K562 (cell line): Measurements from ENCODE around the gene NF1. TPM values are rescaled to one million over a fixed set of nuclear protein-coding genes. Genes with fewer than 3 reads are reported as not detected.

ENCODE experiments used
- AFF1 ChIP-seq, 2 experiments: fragments of 450-650 bp; IDR thresholded peaks; 2 replicates each; pipeline ENCODE4 v1.6.1; 2018; ENCODE audit warnings: mild to moderate bottlenecking in 2 of 2, low read depth in 1 of 2; ENCODE audit not compliant: partially characterized antibody in 2 of 2
- CBX3 ChIP-seq, 2 experiments: IDR thresholded peaks; 1 replicate in 1 of 2; 2 replicates in 1 of 2; pipeline ENCODE4 v1.6.1; 2012; ENCODE audit warnings: inconsistent platforms in 2 of 2, low read length in 2 of 2, borderline replicate concordance in 1 of 2, control low read depth in 1 of 2
- FOXK1 ChIP-seq: sonication (generic); formaldehyde crosslinking; IDR thresholded peaks from 2 replicates; pipeline ENCODE4 v1.8.0; 2022; ENCODE audit warnings: missing genetic modification reagents, mild to moderate bottlenecking, borderline replicate concordance
- MYBL2 ChIP-seq, 2 experiments: fragments of 450-650 bp in 1 of 2; sonication (generic) in 1 of 2; formaldehyde crosslinking in 1 of 2; IDR thresholded peaks; 2 replicates each; pipeline versions ENCODE4 v1.6.1 to v1.8.1; 2017 to 2022; ENCODE audit warnings: borderline replicate concordance in 1 of 2, inconsistent platforms in 1 of 2, low read depth in 1 of 2, mild to moderate bottlenecking in 1 of 2, missing genetic modification reagents in 1 of 2, moderate library complexity in 1 of 2
- NCOA1 ChIP-seq: fragments of 450-650 bp; IDR thresholded peaks from 2 replicates; pipeline ENCODE4 v1.6.1; 2016; ENCODE audit warnings: low read depth
- POLR2G ChIP-seq: fragments of 200-400 bp; formaldehyde crosslinking; IDR thresholded peaks from 2 replicates; pipeline ENCODE4 v1.6.1; 2017; ENCODE audit warnings: low read depth, mild to moderate bottlenecking, antibody characterized with exemption, low read length, moderate library complexity
- RBM25 ChIP-seq: fragments of 200-400 bp; formaldehyde crosslinking; IDR thresholded peaks from 2 replicates; pipeline ENCODE4 v1.6.1; 2018; ENCODE audit warnings: low read length, low read depth, moderate library complexity; ENCODE audit not compliant: severe bottlenecking
- TBL1XR1 ChIP-seq, 2 experiments: IDR thresholded peaks; 2 replicates each; pipeline ENCODE4 v1.6.1; 2012; ENCODE audit warnings: improper control_type of control experiment in 2 of 2, low read length in 2 of 2, mild to moderate bottlenecking in 1 of 2
- ZBTB40 ChIP-seq, 2 experiments: fragments of 450-650 bp in 1 of 2; sonication (generic) in 1 of 2; formaldehyde crosslinking in 1 of 2; IDR thresholded peaks; 2 replicates each; pipeline versions ENCODE4 v1.7.1 to v1.9.0; 2016 to 2022; ENCODE audit warnings: inconsistent platforms in 1 of 2, mild to moderate bottlenecking in 1 of 2, missing genetic modification reagents in 1 of 2
- ZFP30 ChIP-seq: fragments of 250-450 bp; sonication (Bioruptor Pico); IDR thresholded peaks from 2 replicates; pipeline ENCODE4 v1.8.0; 2022; ENCODE audit warnings: moderate library complexity, mild to moderate bottlenecking, inconsistent platforms, borderline replicate concordance
- ZNF212 ChIP-seq: fragments of 450-650 bp; formaldehyde crosslinking; IDR thresholded peaks from 2 replicates; pipeline ENCODE4 v1.4.0; 2020; ENCODE audit warnings: mild to moderate bottlenecking
- polyA plus RNA-seq, 8 experiments: library from polyadenylated mRNA; depleted of rRNA in 4 of 8; stranded (reverse) in 5 of 8; unstranded in 3 of 8; fragments of >200 nt; fragmentation: Nextera tagmentation in 2 of 8; fragmentation: Illumina TruSeq in 1 of 8; extraction: Ambion mirVana in 2 of 8; extraction: Trizol in 1 of 8; gene quantifications; 2 replicates each; pipeline versions ENCODE4 v1.2.1 to v1.2.3, GENCODE V29; 2011 to 2014; ENCODE audit warnings: inconsistent platforms in 1 of 8, missing spikeins in 1 of 8
- total RNA-seq, 7 experiments: library from RNA; depleted of rRNA in 6 of 7; stranded (reverse); fragments of >200 nt in 6 of 7; fragmentation: Illumina TruSeq in 2 of 7; extraction: Trizol in 2 of 7; gene quantifications; 2 replicates each; pipeline versions ENCODE4 v1.2.1 to v1.2.3, GENCODE V29; 2011 to 2021; ENCODE audit warnings: low replicate concordance in 1 of 7

The NF1 gene
- total and polyA plus RNA-seq, 9 of the 15 experiments (the other 6 are each of a cell fraction or from before 2014, with no cell fraction given), result 3.4 to 41.9 (median 24.3) TPM

- TF ChIP-seq AFF1 (IDR thresholded peaks at IDR 0.05; ENCODE audit: low read depth in 1 of 2, partially characterized antibody in 2 of 2), result no peak
- TF ChIP-seq POLR2G, result no peak
- no peak for TF ChIP-seq ZFP30 (CRISPR knock-in tag)
- 0 out of 2 replicates have a peak, but pooled peaks have one; percentile 12 for TF ChIP-seq NCOA1
- no peak for TF ChIP-seq TBL1XR1 (IDR thresholded peaks at IDR 0.05; ENCODE audit: low read length in 2 of 2)
- no peak for TF ChIP-seq ZBTB40 (IDR thresholded peaks at IDR 0.05)
- TF ChIP-seq ZBTB40 (CRISPR knock-in tag; IDR thresholded peaks at IDR 0.05), result no peak
- no peak for TF ChIP-seq CBX3 (IDR thresholded peaks at IDR 0.05; ENCODE audit: borderline replicate concordance in 1 of 2, low read length in 2 of 2)
- peak; percentile 74 for TF ChIP-seq RBM25
- TF ChIP-seq MYBL2 (IDR thresholded peaks at IDR 0.05; ENCODE audit: low read depth), result peak; percentile 52; the same call in 1 of the 2 replicates
- TF ChIP-seq MYBL2 (CRISPR knock-in tag; IDR thresholded peaks at IDR 0.05; ENCODE audit: borderline replicate concordance), result no peak
- no peak for TF ChIP-seq ZNF212 (CRISPR knock-in tag)
- TF ChIP-seq FOXK1 (CRISPR knock-in tag), result no peak
Measured at GRCh38 chr17:31313982-31314781, 219.4 kb downstream of the NF1 start, which contains the start of gene EVI2B (continued).
